Natural killer cell (primary cell): Measurements from ENCODE around the gene ZBED3. TPM values are rescaled to one million over a fixed set of nuclear protein-coding genes. Genes with fewer than 3 reads are reported as not detected.

Experiments used
- ATAC-seq, 3 donors: fragments of 150-1000 bp in 2 of 3; fragments of 200-7000 bp in 1 of 3; cut with Tn5 transposase; 1 replicate in 1 of 3; 2 replicates in 2 of 3; pipeline ENCODE4 v1.10.0; 2021; ENCODE audit warnings: mild to moderate bottlenecking in 2 of 3, moderate library complexity in 2 of 3
- DNase-seq, 2 donors: peaks; one replicate each; pipeline versions ENCODE4 v3.0.0 to v3.0.0-alpha.2; 2013 to 2021; ENCODE audit warnings: mixed read lengths in 1 of 2
- H3K27ac ChIP-seq: one replicate; pipeline ENCODE4 v1.5.1; 2013; ENCODE audit warnings: mild to moderate bottlenecking, low read length
- H3K27me3 ChIP-seq: one replicate; pipeline ENCODE4 v1.6.1; 2013; ENCODE audit warnings: low read length; ENCODE audit not compliant: control insufficient read depth, insufficient read depth
- H3K36me3 ChIP-seq: one replicate; pipeline ENCODE4 v1.6.1; 2013; ENCODE audit warnings: low read length; ENCODE audit not compliant: control insufficient read depth, insufficient read depth
- H3K4me1 ChIP-seq: one replicate; pipeline ENCODE4 v1.6.1; 2013; ENCODE audit warnings: low read length; ENCODE audit not compliant: control insufficient read depth, insufficient read depth
- H3K4me3 ChIP-seq: one replicate; pipeline ENCODE4 v1.5.1; 2013; ENCODE audit warnings: low read length
- H3K9me3 ChIP-seq: one replicate; pipeline ENCODE4 v1.6.1; 2013; ENCODE audit warnings: low read length; ENCODE audit not compliant: control insufficient read depth, insufficient read depth
- H3K27ac Mint-ChIP-seq, 2 donors: one replicate each; pipeline ENCODE4 v1.8.0; 2022; ENCODE audit warnings: mild to moderate bottlenecking in 2 of 2, mixed read lengths in 2 of 2, moderate library complexity in 1 of 2
- H3K27me3 Mint-ChIP-seq, 2 donors: one replicate each; pipeline ENCODE4 v1.8.0; 2022; ENCODE audit warnings: low read depth in 2 of 2, mixed read lengths in 2 of 2
- H3K36me3 Mint-ChIP-seq: one replicate; pipeline ENCODE4 v1.8.0; 2022; ENCODE audit warnings: mixed read lengths
- H3K4me1 Mint-ChIP-seq, 2 donors: one replicate each; pipeline ENCODE4 v1.8.0; 2022; ENCODE audit warnings: mixed read lengths in 2 of 2
- H3K4me3 Mint-ChIP-seq: one replicate; pipeline ENCODE4 v1.8.0; 2022; ENCODE audit warnings: mild to moderate bottlenecking, moderate library complexity, mixed read lengths
- H3K9me3 Mint-ChIP-seq, 2 donors: one replicate each; pipeline ENCODE4 v1.8.0; 2022; ENCODE audit warnings: mixed read lengths in 2 of 2
- CTCF ChIP-seq: fragments of 200-600 bp; IDR thresholded peaks from one replicate; pipeline ENCODE4 v1.8.0; 2022; ENCODE audit warnings: antibody characterized with exemption
- WGBS: methylation state at CpG from one replicate; pipeline ENCODE4 v1.1.7; 2013; ENCODE audit warnings: missing lambda C conversion rate; ENCODE audit not compliant: insufficient coverage; 5-methylcytosine and 5-hydroxymethylcytosine counted together
- intact Hi-C: fragments of 100-400 bp; cut with micrococcal nuclease; formaldehyde crosslinking; loops from one replicate; pipeline ENCODE4 v1.14.2; 2022
- total RNA-seq, 4 donors: library from RNA; stranded (reverse); fragments of 120-200 nt in 1 of 4; gene quantifications; one replicate each; pipeline versions ENCODE4 v1.2.3 to v1.2.4, GENCODE V29; 2013 to 2022

The ZBED3 gene
- total RNA-seq, 3 donors from 2014 or later (not counting 1 experiment from before 2014, with no cell fraction given), result 2.6 to 4.0 (median 3.2) TPM

GRCh38 chr5:77103457-77103856 lies 16.4 kb upstream of the ZBED3 start:
- Histone ChIP-seq H3K27me3 (no peaks in the 10 kb centered on the region), H3K9me3 (no peaks in the 10 kb centered on the region), H3K27ac (no peak overlapping the region), H3K4me1 (no peaks in the 10 kb centered on the region), H3K4me3 (no peak overlapping the region), H3K36me3 (no peaks in the 10 kb centered on the region)
- ATAC-seq (no peak), DNase-seq (no peak)
- intact Hi-C loops, result no loop called here
- Mint-ChIP-seq H3K9me3 (no peaks in the 10 kb centered on the region), H3K27ac (no peak overlapping the region), H3K27me3 (no peaks in the 10 kb centered on the region), H3K4me3 (no peak overlapping the region), H3K4me1 (no peaks in the 10 kb centered on the region), H3K36me3 (no peaks in the 10 kb centered on the region)
- WGBS, result no CpG with 5 or more reads among the region's 1 CpG
- TF ChIP-seq CTCF, result no peak

GRCh38 chr5:77102549-77102948 lies 15.5 kb upstream of the ZBED3 start:
- H3K36me3 ChIP-seq, result no peaks in the 10 kb centered on the region
- Mint-ChIP-seq H3K36me3 (no peaks in the 10 kb centered on the region), H3K27ac (no peak overlapping the region), H3K9me3 (no peaks in the 10 kb centered on the region), H3K4me1 (no peaks in the 10 kb centered on the region), H3K4me3 (no peak overlapping the region), H3K27me3 (no peaks in the 10 kb centered on the region)
- no peaks in the 10 kb centered on the region for H3K9me3 ChIP-seq
- H3K27me3 ChIP-seq, result no peaks in the 10 kb centered on the region
- H3K4me3 ChIP-seq, result no peak overlapping the region
- no peak overlapping the region for H3K27ac ChIP-seq
- DNase-seq, result no peak
- no peaks in the 10 kb centered on the region for H3K4me1 ChIP-seq
- WGBS, result 85% methylated on average over 7 of the region's 7 CpGs
- ATAC-seq, result no peak
- no peak for TF ChIP-seq CTCF
- intact Hi-C loops, result no loop called here

- no peaks in the 10 kb centered on the region for H3K4me1 Mint-ChIP-seq
- 92% methylated on average over 4 of the region's 4 CpGs for WGBS
- H3K27ac Mint-ChIP-seq, result no peak overlapping the region
- intact Hi-C loops, result no loop called here
- Histone ChIP-seq H3K27me3 (no peaks in the 10 kb centered on the region), H3K4me1 (no peaks in the 10 kb centered on the region), H3K9me3 (no peaks in the 10 kb centered on the region), H3K36me3 (no peaks in the 10 kb centered on the region), H3K27ac (no peak overlapping the region), H3K4me3 (no peak overlapping the region)
- H3K36me3 Mint-ChIP-seq, result no peaks in the 10 kb centered on the region
- TF ChIP-seq CTCF, result no peak
- H3K9me3 Mint-ChIP-seq, result no peaks in the 10 kb centered on the region
- no peak overlapping the region for H3K4me3 Mint-ChIP-seq
- ATAC-seq (no peak), DNase-seq (no peak)
- peaks cover 0 to 10% of the 10 kb centered on the region in 2 donors for H3K27me3 Mint-ChIP-seq
Measured at GRCh38 chr5:77101298-77101697, 14.2 kb upstream of the ZBED3 start.

- no peaks in the 10 kb centered on the region for H3K4me1 Mint-ChIP-seq
- no peak overlapping the region for H3K27ac Mint-ChIP-seq
Measured at GRCh38 chr5:77095189-77095588, 8.1 kb upstream of the ZBED3 start.

More at GRCh38 chr5:77095189-77095588, 8.1 kb upstream of the ZBED3 start:
- H3K36me3 ChIP-seq, result no peaks in the 10 kb centered on the region
- no peak for ATAC-seq
- 89% methylated on average over 4 of the region's 4 CpGs for WGBS
- DNase-seq, result no peak
- H3K4me3 Mint-ChIP-seq, result no peak overlapping the region
- intact Hi-C loops, result no loop called here
- no peaks in the 10 kb centered on the region for H3K36me3 Mint-ChIP-seq
- H3K9me3 ChIP-seq, result peaks cover 3% of the 10 kb centered on the region
- no peaks in the 10 kb centered on the region for H3K27me3 ChIP-seq
- TF ChIP-seq CTCF, result no peak
- H3K4me3 ChIP-seq, result no peak overlapping the region
- H3K9me3 Mint-ChIP-seq, result no peaks in the 10 kb centered on the region
- no peaks in the 10 kb centered on the region for H3K4me1 ChIP-seq
- peaks cover 3 to 39% of the 10 kb centered on the region in 2 donors for H3K27me3 Mint-ChIP-seq
- no peak overlapping the region for H3K27ac ChIP-seq
